ENCODE results near the gene SDF2. TPM values are rescaled to one million over a fixed set of nuclear protein-coding genes. Genes with fewer than 3 reads are reported as not detected.
"Not testable (repeated sequence)": the region's sequence is repeated elsewhere in the genome, so short reads cannot be mapped to it uniquely, and the experiment has no call there.

SDF2 gene
- total and polyA plus RNA-seq, 4 experiments from 2014 or later, result 41.5 to 92.0 (median 52.2) TPM

DNA sequence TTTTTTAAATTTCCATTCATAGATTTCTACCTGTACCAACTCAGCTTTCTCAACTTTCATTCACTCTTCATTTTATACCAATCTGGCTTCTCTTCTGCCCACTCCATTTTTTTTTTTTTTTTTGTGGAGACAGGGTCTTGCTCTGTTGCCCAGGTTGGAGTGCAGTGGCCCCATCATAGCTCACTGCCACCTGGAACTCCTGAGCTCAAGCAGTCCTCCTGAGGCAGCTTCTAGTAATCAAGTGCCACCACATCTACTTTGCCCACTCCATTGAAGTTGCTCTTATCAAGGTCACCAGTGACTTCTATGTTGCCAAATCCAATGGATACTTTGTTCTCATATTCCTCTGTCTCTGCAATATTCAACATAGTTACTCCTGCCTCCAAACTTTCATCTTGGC lies 2.0 kb upstream of the SDF2 start:
- Histone ChIP-seq H3K27me3 (ENCODE audit: insufficient read depth, low read length) (no peaks in the 10 kb centered on the region), H3K27ac (ENCODE audit: low read depth, low read length) (peak overlapping the region; percentile 99), H3K36me3 (ENCODE audit: insufficient read depth, low read length) (peaks cover 14% of the 10 kb centered on the region), H3K4me3 (ENCODE audit: low read length in 2 of 2) (no peak overlapping the region), H3K9me3 (ENCODE audit: control insufficient read depth in 1 of 2, low read length in 2 of 2) (no peaks in the 10 kb centered on the region), H3K4me1 (ENCODE audit: insufficient read depth, low read length) (peaks cover 57% of the 10 kb centered on the region)
- ChIA-PET CTCF (ENCODE audit: partially characterized antibody) (interaction anchor here (4.4 kb wide), 1 partner anchor 19 kb away, joined by 51 read pairs; the partner anchor contains the start of gene BLTP2), POLR2A (ENCODE audit: partially characterized antibody) (interaction anchor here (1.6 to 3.5 kb wide), 3 partner anchors 18 to 263 kb away, joined by 4 to 77 read pairs (median 7); partner anchors contain the start of gene BLTP2)
- Mint-ChIP-seq H3K9me3 (no peaks in the 10 kb centered on the region), H3K27me3 (no peaks in the 10 kb centered on the region), H3K27ac (peak overlapping the region; percentile 97 to 100 (median 100)), H3K4me1 (peaks cover 51 to 80% (median 62%) of the 10 kb centered on the region in 4 donors), H3K36me3 (peaks cover 5 to 57% of the 10 kb centered on the region in 2 donors), H3K4me3 (peak overlapping the region; percentile 99 to 100 (median 100))
- intact Hi-C loops (cut with micrococcal nuclease), result loop anchor here (2.0 to 5.0 kb wide), 2 partner anchors 47 to 289 kb away; partner anchors contain the start of genes PHF12 and PROCA1
- no peak for DNase-seq

DNA sequence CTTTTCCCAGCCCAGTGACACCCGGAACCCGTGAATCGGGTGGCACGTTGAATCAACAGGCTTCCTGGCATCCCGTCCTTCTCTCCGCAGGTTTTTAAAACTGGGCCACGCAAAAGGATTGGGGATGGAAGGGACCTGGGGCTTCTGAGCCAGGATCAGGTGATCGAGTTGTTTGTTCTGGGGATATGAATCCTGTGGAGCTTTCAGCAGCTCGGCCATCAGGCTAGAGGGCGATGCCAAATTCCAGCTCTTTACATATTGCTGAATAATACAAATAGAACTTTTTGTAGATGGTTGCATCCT lies 772 bp upstream of the SDF2 start:
- H3K27me3 ChIP-seq (ENCODE audit: insufficient read depth, low read length), result no peaks in the 10 kb centered on the region
- H3K4me1 Mint-ChIP-seq, result peaks cover 43 to 68% (median 57%) of the 10 kb centered on the region in 4 donors
- CTCF ChIA-PET (ENCODE audit: partially characterized antibody), result interaction anchor here (1.1 to 4.4 kb wide), 3 partner anchors 18 to 169 kb away, joined by 3 to 51 read pairs (median 7); partner anchors contain the start of genes BLTP2, NEK8 and TLCD1
- POLR2A ChIA-PET (ENCODE audit: partially characterized antibody), result interaction anchor here (0.5 to 3.5 kb wide), 16 partner anchors 10 to 1818 kb away, joined by 3 to 77 read pairs (median 7); partner anchors contain the start of genes ALDOC, BLTP2, PIGS and PROCA1
- no peak for DNase-seq
- peak overlapping the region; percentile 97 to 100 (median 100) for H3K27ac Mint-ChIP-seq
- no peaks in the 10 kb centered on the region for H3K27me3 Mint-ChIP-seq
- peak overlapping the region; percentile 92 to 99 for H3K4me3 ChIP-seq (ENCODE audit: low read length in 2 of 2)
- H3K9me3 ChIP-seq (ENCODE audit: control insufficient read depth in 1 of 2, low read length in 2 of 2), result no peaks in the 10 kb centered on the region
- H3K36me3 Mint-ChIP-seq, result peaks cover 9 to 52% of the 10 kb centered on the region in 2 donors
- H3K9me3 Mint-ChIP-seq, result no peaks in the 10 kb centered on the region
- peak overlapping the region; percentile 99 to 100 (median 100) for H3K4me3 Mint-ChIP-seq
- H3K4me1 ChIP-seq (ENCODE audit: insufficient read depth, low read length), result peaks cover 51% of the 10 kb centered on the region
- peak overlapping the region; percentile 99 for H3K27ac ChIP-seq (ENCODE audit: low read depth, low read length)
- intact Hi-C loops (cut with micrococcal nuclease), result loop anchor here (2.0 to 5.0 kb wide), 2 partner anchors 48 to 290 kb away; partner anchors contain the start of genes PHF12 and PROCA1
- peaks cover 9% of the 10 kb centered on the region for H3K36me3 ChIP-seq (ENCODE audit: insufficient read depth, low read length)

DNA sequence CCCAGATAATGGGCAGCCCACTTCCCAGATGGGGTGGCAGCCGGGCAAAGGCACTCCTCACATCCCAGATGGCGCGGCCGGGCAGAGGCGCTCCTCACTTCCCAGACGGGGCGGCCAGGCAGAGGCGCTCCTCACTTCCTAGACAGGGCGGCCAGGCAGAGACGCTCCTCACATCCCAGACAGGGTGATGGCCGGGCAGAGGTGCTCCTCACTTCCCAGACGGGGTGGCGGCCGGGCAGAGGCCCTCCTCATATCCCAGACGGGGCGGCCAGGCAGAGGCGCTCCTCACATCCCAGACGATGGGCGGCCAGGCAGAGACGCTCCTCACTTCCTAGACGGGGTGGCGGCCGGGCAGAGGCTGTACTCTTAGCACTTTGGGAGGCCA lies 2.2 kb downstream of the SDF2 start:
- H3K9me3 Mint-ChIP-seq; DNase-seq; H3K27me3 Mint-ChIP-seq; H3K4me3 ChIP-seq (ENCODE audit: low read length in 2 of 2); POLR2A ChIA-PET (ENCODE audit: partially characterized antibody); intact Hi-C loops (cut with micrococcal nuclease); H3K9me3 ChIP-seq (ENCODE audit: control insufficient read depth in 1 of 2, low read length in 2 of 2); CTCF ChIA-PET (ENCODE audit: partially characterized antibody); H3K27ac ChIP-seq (ENCODE audit: low read depth, low read length); H3K36me3 ChIP-seq (ENCODE audit: insufficient read depth, low read length); H3K27me3 ChIP-seq (ENCODE audit: insufficient read depth, low read length): not testable (repeated sequence)
- peaks cover 34% of the 10 kb centered on the region for H3K4me1 ChIP-seq (ENCODE audit: insufficient read depth, low read length)
- Mint-ChIP-seq H3K36me3 (peaks cover 9 to 44% of the 10 kb centered on the region in 2 donors), H3K27ac (peak overlapping the region in 4 of 7 donors; percentile 57 to 97 (median 68)), H3K4me3 (peak overlapping the region in 3 of 8 donors; percentile 36 to 70 (median 50)), H3K4me1 (peaks cover 36 to 60% (median 46%) of the 10 kb centered on the region in 4 donors)

DNA sequence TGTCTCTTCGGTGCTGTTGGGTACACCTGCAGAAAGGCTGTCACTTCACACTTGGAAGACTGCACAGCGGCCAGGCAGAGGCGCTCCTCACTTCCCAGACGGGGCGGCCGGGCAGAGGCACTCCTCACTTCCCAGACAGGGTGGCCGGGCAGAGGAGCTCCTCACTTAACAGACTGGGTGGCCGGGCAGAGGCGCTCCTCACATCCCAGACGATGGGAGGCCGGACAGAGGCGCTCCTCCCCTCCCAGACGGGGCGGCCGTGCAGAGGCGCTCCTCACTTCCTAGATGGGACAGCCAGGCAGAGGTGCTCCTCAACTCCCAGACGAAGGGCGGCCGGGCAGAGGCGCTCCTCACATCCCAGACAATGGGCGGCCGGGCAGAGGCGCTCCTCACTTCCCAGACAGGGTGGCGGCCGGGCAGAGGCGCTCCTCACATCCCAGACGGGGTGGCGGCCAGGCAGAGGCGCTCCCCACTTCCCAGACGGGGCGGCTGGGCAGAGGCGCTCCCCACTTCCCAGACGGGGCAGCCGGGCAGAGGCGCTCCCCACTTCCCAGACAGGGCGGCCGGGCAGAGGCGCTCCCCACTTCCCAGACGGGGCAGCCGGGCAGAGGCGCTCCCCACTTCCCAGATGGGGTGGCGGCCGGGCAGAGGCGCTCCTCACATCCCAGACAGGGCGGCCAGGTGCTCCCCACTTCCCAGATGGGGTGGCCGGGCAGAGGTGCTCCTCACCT lies 2.8 kb downstream of the SDF2 start:
- H3K4me3 Mint-ChIP-seq, result peak overlapping the region in 1 of 8 donors; percentile 17
- not testable (repeated sequence) for H3K27me3 ChIP-seq (ENCODE audit: insufficient read depth, low read length)

DNA sequence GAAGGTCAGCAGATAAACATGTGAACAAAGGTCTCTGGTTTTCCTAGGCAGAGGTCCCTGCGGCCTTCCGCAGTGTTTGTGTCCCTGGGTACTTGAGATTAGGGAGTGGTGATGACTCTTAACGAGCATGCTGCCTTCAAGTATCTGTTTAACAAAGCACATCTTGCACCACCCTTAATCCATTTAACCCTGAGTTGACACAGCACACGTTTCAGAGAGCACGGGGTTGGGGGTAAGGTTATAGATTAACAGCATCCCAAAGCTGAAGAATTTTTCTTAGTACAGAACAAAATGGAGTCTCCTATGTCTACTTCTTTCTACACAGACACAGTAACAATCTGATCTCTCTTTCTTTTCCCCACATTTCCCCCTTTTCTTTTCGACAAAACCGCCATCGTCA lies 3.4 kb downstream of the SDF2 start:
- CTCF ChIA-PET (ENCODE audit: partially characterized antibody), result interaction anchor here (1.2 kb wide), 1 partner anchor 11 kb away, joined by 3 read pairs; no protein-coding TSS in a partner anchor
- POLR2A ChIA-PET (ENCODE audit: partially characterized antibody); H3K36me3 ChIP-seq (ENCODE audit: insufficient read depth, low read length); H3K27ac ChIP-seq (ENCODE audit: low read depth, low read length); H3K9me3 Mint-ChIP-seq; H3K4me3 ChIP-seq (ENCODE audit: low read length in 2 of 2); DNase-seq; H3K27me3 Mint-ChIP-seq; intact Hi-C loops (cut with micrococcal nuclease); H3K27me3 ChIP-seq (ENCODE audit: insufficient read depth, low read length); H3K9me3 ChIP-seq (ENCODE audit: control insufficient read depth in 1 of 2, low read length in 2 of 2): not testable (repeated sequence)
- Mint-ChIP-seq H3K27ac (peak overlapping the region in 2 of 7 donors; percentile 41 to 68), H3K4me3 (peak overlapping the region in 1 of 8 donors; percentile 17), H3K4me1 (peaks cover 28 to 48% (median 38%) of the 10 kb centered on the region in 4 donors), H3K36me3 (peaks cover 9 to 46% of the 10 kb centered on the region in 2 donors)
- peaks cover 23% of the 10 kb centered on the region for H3K4me1 ChIP-seq (ENCODE audit: insufficient read depth, low read length)

More for the DNA sequence above, 2.8 kb downstream of the SDF2 start:
- peaks cover 9 to 43% of the 10 kb centered on the region in 2 donors for H3K36me3 Mint-ChIP-seq
- intact Hi-C loops (cut with micrococcal nuclease); H3K27ac ChIP-seq (ENCODE audit: low read depth, low read length); POLR2A ChIA-PET (ENCODE audit: partially characterized antibody); H3K9me3 Mint-ChIP-seq; CTCF ChIA-PET (ENCODE audit: partially characterized antibody); H3K9me3 ChIP-seq (ENCODE audit: control insufficient read depth in 1 of 2, low read length in 2 of 2); H3K27me3 Mint-ChIP-seq; H3K36me3 ChIP-seq (ENCODE audit: insufficient read depth, low read length); DNase-seq; H3K4me3 ChIP-seq (ENCODE audit: low read length in 2 of 2): not testable (repeated sequence)
- peak overlapping the region in 1 of 7 donors; percentile 41 for H3K27ac Mint-ChIP-seq
- H3K4me1 Mint-ChIP-seq, result peaks cover 33 to 54% (median 42%) of the 10 kb centered on the region in 4 donors
- peaks cover 29% of the 10 kb centered on the region for H3K4me1 ChIP-seq (ENCODE audit: insufficient read depth, low read length)

DNA sequence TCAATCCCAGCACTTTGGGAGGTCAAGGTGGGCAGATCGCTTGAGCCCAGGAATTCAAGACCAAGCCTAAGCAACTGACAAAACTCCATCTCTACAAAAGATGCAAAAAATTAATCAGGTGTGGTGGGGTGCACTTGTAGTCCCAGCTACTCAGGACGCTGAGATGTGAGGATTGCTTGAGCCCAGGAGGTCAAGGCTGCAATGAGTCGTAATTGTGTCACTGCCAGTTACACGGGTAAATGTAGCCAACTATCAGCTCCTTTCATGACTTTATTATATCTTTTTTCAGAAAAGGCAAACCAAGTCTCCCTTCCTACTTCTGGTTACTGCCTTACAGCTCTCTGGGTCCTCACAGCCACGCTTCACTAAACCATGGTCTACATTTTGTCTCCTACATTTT lies 4.0 kb downstream of the SDF2 start:
- H3K27me3 ChIP-seq (ENCODE audit: insufficient read depth, low read length), result no peaks in the 10 kb centered on the region
- intact Hi-C loops (cut with micrococcal nuclease), result no loop called here
- no peak for DNase-seq
- Mint-ChIP-seq H3K27me3 (no peaks in the 10 kb centered on the region), H3K4me1 (peaks cover 26 to 47% (median 34%) of the 10 kb centered on the region in 4 donors), H3K9me3 (no peaks in the 10 kb centered on the region), H3K4me3 (no peak overlapping the region), H3K36me3 (peaks cover 9 to 48% of the 10 kb centered on the region in 2 donors), H3K27ac (peak overlapping the region in 4 of 7 donors; percentile 15 to 74 (median 66))
- H3K9me3 ChIP-seq (ENCODE audit: control insufficient read depth in 1 of 2, low read length in 2 of 2), result no peaks in the 10 kb centered on the region
- H3K4me3 ChIP-seq (ENCODE audit: low read length in 2 of 2), result no peak overlapping the region
- peaks cover 11% of the 10 kb centered on the region for H3K36me3 ChIP-seq (ENCODE audit: insufficient read depth, low read length)
- H3K27ac ChIP-seq (ENCODE audit: low read depth, low read length), result no peak overlapping the region
- H3K4me1 ChIP-seq (ENCODE audit: insufficient read depth, low read length), result peaks cover 18% of the 10 kb centered on the region
- ChIA-PET CTCF (ENCODE audit: partially characterized antibody) (interaction anchor here (1.2 kb wide), 1 partner anchor 11 kb away, joined by 3 read pairs; no protein-coding TSS in a partner anchor), POLR2A (ENCODE audit: partially characterized antibody) (interaction anchor here (0.6 kb wide), 1 partner anchor 232 kb away, joined by 3 read pairs; no protein-coding TSS in a partner anchor)

DNA sequence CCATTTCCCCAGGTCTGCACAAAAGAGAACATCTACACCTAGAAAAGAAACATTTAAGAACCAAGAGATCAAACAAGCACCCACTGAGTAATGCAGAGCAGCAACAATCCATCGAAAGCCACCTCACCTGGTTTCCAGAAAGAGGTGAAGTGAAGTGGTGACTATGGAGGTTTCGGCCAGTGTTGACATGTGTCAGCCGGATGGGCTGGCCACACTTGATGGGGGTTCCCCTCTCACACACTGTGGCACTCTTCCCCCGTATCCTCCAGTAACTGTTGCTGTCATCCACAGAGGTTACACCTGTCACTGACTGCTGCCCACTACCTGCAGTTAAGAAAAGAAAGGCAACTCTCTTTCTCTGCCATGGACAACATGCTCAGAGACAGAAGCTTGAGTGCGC lies 6.5 kb downstream of the SDF2 start:
- H3K36me3 ChIP-seq (ENCODE audit: insufficient read depth, low read length), result peaks cover 24% of the 10 kb centered on the region
- H3K9me3 Mint-ChIP-seq, result no peaks in the 10 kb centered on the region
- H3K9me3 ChIP-seq (ENCODE audit: control insufficient read depth in 1 of 2, low read length in 2 of 2), result no peaks in the 10 kb centered on the region
- H3K27me3 ChIP-seq (ENCODE audit: insufficient read depth, low read length), result no peaks in the 10 kb centered on the region
- ChIA-PET POLR2A (ENCODE audit: partially characterized antibody) (interaction anchor here (1.6 kb wide), 1 partner anchor 10 kb away, joined by 8 read pairs; the partner anchor contains the start of gene BLTP2), CTCF (ENCODE audit: partially characterized antibody) (no interaction called here)
- peaks cover 2% of the 10 kb centered on the region for H3K4me1 ChIP-seq (ENCODE audit: insufficient read depth, low read length)
- H3K36me3 Mint-ChIP-seq, result peaks cover 9 to 40% of the 10 kb centered on the region in 2 donors
- H3K4me3 ChIP-seq (ENCODE audit: low read length in 2 of 2), result no peak overlapping the region
- no peak overlapping the region for H3K4me3 Mint-ChIP-seq
- no peaks in the 10 kb centered on the region for H3K27me3 Mint-ChIP-seq
- no peak for DNase-seq
- H3K27ac Mint-ChIP-seq, result peak overlapping the region in 3 of 7 donors; percentile 1 to 48 (median 18)
- intact Hi-C loops (cut with micrococcal nuclease), result no loop called here
- peaks cover 14 to 25% (median 18%) of the 10 kb centered on the region in 4 donors for H3K4me1 Mint-ChIP-seq
- no peak overlapping the region for H3K27ac ChIP-seq (ENCODE audit: low read depth, low read length)
